Left lung (tissue), 10 donors: Measurements from ENCODE around the gene JAK1. TPM values are rescaled to one million over a fixed set of nuclear protein-coding genes. Genes with fewer than 3 reads are reported as not detected.

Experiments used
- ATAC-seq: fragments of 200-7000 bp; cut with Tn5 transposase; one replicate; pipeline ENCODE4 v1.9.1; 2020; ENCODE audit warnings: moderate library complexity
- DNase-seq, 4 donors: peaks; one replicate each; pipeline ENCODE4 v3.0.0-alpha.2; 2013 to 2020
- H3K27ac ChIP-seq, 2 donors: fragments of 200-600 bp; sonication (generic) in 1 of 2; one replicate each; pipeline versions ENCODE4 v1.5.0 to v1.8.0; 2020 to 2021
- H3K27me3 ChIP-seq, 2 donors: fragments of 200-600 bp; sonication (generic) in 1 of 2; one replicate each; pipeline versions ENCODE4 v1.5.0 to v1.8.0; 2020 to 2021
- H3K36me3 ChIP-seq, 2 donors: fragments of 200-600 bp; sonication (generic) in 1 of 2; one replicate each; pipeline versions ENCODE4 v1.5.0 to v1.8.0; 2020 to 2021
- H3K4me1 ChIP-seq, 2 donors: fragments of 200-600 bp; one replicate each; pipeline ENCODE4 v1.8.0; 2021
- H3K4me3 ChIP-seq, 2 donors: fragments of 200-600 bp; sonication (generic) in 1 of 2; one replicate each; pipeline versions ENCODE4 v1.5.0 to v1.8.0; 2020 to 2021; ENCODE audit warnings: mild to moderate bottlenecking in 1 of 2
- H3K9me3 ChIP-seq, 2 donors: fragments of 200-600 bp; sonication (generic) in 1 of 2; one replicate each; pipeline versions ENCODE4 v1.5.0 to v1.8.0; 2020 to 2021
- intact Hi-C, 2 donors: fragments of 100-400 bp; cut with DNase I; formaldehyde crosslinking; loops; one replicate each; pipeline versions ENCODE4 v1.11.2 to v1.14.2; 2022
- polyA plus RNA-seq, 6 donors: library from polyadenylated mRNA; unstranded; fragments of 120-200 nt; gene quantifications; one replicate each; pipeline ENCODE4 v1.2.1, GENCODE V29; 2013; ENCODE audit not compliant: insufficient read length in 6 of 6
- total RNA-seq, 2 donors: library from RNA; stranded (reverse); fragmentation: NEBNext Ultra II Directional; extraction: Animal tissue kit (Norgen Biotek cat#: 25700); gene quantifications; one replicate each; pipeline ENCODE4 v1.2.1, GENCODE V29; 2021
- TF ChIP-seq, protein P1 (sequence below), 2 donors: fragments of 200-600 bp; sonication (generic) in 1 of 2; IDR thresholded peaks; one replicate each; pipeline versions ENCODE4 v1.5.0 to v1.8.0; 2021; ENCODE audit warnings: antibody characterized with exemption in 2 of 2
- donor health status: DM: no; HTN: yes; CAD: no.
- donor health status: DM: no; HTN: no; CAD: no.

JAK1 gene
- total and polyA plus RNA-seq, 8 donors, result 103 to 162 (median 115) TPM

DNA sequence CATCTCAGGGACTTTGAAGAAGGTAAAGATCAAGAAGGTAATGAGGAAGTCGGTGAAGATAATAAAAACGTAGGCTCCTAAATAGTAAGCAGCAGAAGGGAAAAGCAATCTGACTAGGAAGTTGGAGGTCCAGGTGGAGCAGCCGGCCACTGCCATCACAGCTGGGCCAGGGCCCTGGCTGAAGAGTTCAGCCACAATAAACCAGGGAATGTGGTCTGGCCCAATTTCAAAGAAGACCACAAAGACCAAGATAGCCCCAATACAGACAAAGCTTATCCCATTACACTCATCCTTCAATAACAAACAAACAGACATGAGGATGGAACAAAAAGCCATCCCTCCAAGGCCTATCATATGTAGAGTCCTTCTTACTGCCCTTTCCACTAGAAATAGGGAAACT, 18.4 kb upstream of the JAK1 start:
- TF ChIP-seq, protein P1, sequence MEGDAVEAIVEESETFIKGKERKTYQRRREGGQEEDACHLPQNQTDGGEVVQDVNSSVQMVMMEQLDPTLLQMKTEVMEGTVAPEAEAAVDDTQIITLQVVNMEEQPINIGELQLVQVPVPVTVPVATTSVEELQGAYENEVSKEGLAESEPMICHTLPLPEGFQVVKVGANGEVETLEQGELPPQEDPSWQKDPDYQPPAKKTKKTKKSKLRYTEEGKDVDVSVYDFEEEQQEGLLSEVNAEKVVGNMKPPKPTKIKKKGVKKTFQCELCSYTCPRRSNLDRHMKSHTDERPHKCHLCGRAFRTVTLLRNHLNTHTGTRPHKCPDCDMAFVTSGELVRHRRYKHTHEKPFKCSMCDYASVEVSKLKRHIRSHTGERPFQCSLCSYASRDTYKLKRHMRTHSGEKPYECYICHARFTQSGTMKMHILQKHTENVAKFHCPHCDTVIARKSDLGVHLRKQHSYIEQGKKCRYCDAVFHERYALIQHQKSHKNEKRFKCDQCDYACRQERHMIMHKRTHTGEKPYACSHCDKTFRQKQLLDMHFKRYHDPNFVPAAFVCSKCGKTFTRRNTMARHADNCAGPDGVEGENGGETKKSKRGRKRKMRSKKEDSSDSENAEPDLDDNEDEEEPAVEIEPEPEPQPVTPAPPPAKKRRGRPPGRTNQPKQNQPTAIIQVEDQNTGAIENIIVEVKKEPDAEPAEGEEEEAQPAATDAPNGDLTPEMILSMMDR (IDR thresholded peaks at IDR 0.05), result no peak
- ATAC-seq, result no peak

GRCh38 chr1:64984106-64984505, 17.8 kb upstream of the JAK1 start:
- Histone ChIP-seq H3K4me3 (no peak overlapping the region), H3K27ac (no peak overlapping the region), H3K4me1 (peaks cover 0 to 18% of the 10 kb centered on the region in 2 donors), H3K36me3 (no peaks in the 10 kb centered on the region), H3K27me3 (no peaks in the 10 kb centered on the region), H3K9me3 (no peaks in the 10 kb centered on the region)
- intact Hi-C loops, result no loop called here
- ATAC-seq (no peak), DNase-seq (no peak)
- TF ChIP-seq, protein P1 (IDR thresholded peaks at IDR 0.05), result no peak

More for the DNA sequence above, 18.4 kb upstream of the JAK1 start:
- Histone ChIP-seq H3K4me1 (peaks cover 0 to 18% of the 10 kb centered on the region in 2 donors), H3K9me3 (no peaks in the 10 kb centered on the region), H3K36me3 (no peaks in the 10 kb centered on the region), H3K27ac (no peak overlapping the region), H3K27me3 (no peaks in the 10 kb centered on the region), H3K4me3 (no peak overlapping the region)
- intact Hi-C loops, result no loop called here
- no peak for DNase-seq

- Histone ChIP-seq H3K9me3 (no peaks in the 10 kb centered on the region), H3K4me1 (peaks cover 0 to 14% of the 10 kb centered on the region in 2 donors), H3K36me3 (no peaks in the 10 kb centered on the region), H3K27ac (no peak overlapping the region), H3K4me3 (no peak overlapping the region), H3K27me3 (no peaks in the 10 kb centered on the region)
- DNase-seq (no peak), ATAC-seq (peak; percentile 21)
- intact Hi-C loops, result no loop called here
- TF ChIP-seq, protein P1 (IDR thresholded peaks at IDR 0.05), result no peak
Observed at GRCh38 chr1:64983110-64983509, 16.8 kb upstream of the JAK1 start.

- Histone ChIP-seq H3K27me3 (no peaks in the 10 kb centered on the region), H3K27ac (no peak overlapping the region), H3K4me1 (peaks cover 0 to 1% of the 10 kb centered on the region in 2 donors), H3K36me3 (no peaks in the 10 kb centered on the region), H3K4me3 (no peak overlapping the region), H3K9me3 (no peaks in the 10 kb centered on the region)
- ATAC-seq (peak; percentile 74), DNase-seq (no peak)
- intact Hi-C loops, result no loop called here
- TF ChIP-seq, protein P1 (IDR thresholded peaks at IDR 0.05), result no peak
Observed at GRCh38 chr1:64981601-64982533, 15.5 kb upstream of the JAK1 start.

DNA sequence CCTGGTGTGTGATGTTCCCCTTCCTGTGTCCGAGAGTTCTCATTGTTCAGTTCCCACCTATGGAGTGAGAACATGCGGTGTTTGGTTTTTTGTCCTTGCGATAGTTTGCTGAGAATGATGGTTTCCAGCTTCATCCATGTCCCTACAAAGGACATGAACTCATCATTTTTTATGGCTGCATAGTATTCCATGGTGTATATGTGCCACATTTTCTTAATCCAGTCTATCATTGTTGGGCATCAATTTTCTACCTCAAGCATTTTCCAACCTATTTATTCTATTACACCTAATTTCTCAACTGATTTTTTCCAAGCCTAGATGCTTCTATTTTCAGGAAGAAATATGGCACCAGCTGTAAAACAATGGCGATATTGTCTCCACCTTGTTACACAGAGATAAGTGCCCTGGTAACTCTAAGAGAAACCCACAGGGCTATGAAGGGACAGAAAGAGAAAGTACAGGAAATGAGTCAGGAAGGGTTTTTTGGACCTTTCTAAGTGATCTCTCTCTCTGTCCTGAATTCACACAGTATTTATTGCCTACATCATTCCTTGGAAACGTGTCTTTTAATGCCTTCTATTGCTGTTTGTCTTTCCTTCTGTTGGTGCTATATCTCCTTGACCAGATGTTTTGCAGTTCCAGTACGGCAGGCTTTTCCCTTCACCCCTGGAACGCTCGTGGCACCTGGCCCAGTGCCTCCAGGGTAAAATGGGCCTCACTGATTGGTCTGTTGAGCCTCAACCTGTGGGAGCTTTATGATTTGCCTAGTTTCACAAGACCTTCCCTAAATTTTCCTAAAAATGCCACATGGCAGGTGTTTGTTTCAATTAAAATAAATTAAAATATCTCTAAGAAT, 14.6 kb upstream of the JAK1 start:
- H3K9me3 ChIP-seq, result no peaks in the 10 kb centered on the region
- no peaks in the 10 kb centered on the region for H3K36me3 ChIP-seq
- H3K27ac ChIP-seq, result peak overlapping the region in 1 of 2 donors; percentile 28
- intact Hi-C loops, result no loop called here
- DNase-seq (no peak), ATAC-seq (peak; percentile 47)
- TF ChIP-seq, protein P1 (IDR thresholded peaks at IDR 0.05), result no peak
- H3K27me3 ChIP-seq, result no peaks in the 10 kb centered on the region
- no peak overlapping the region for H3K4me3 ChIP-seq
- no peaks in the 10 kb centered on the region for H3K4me1 ChIP-seq
